Esophagus mucosa (tissue), 1 donor: ENCODE measurements around the gene RBP5. TPM values are rescaled to one million over a fixed set of nuclear protein-coding genes. Genes with fewer than 3 reads are reported as not detected.

Experiments
- ATAC-seq: fragments of 200-7000 bp; cut with Tn5 transposase; one replicate; pipeline ENCODE4 v1.9.1; 2020
- total RNA-seq: library from RNA; stranded (reverse); gene quantifications from one replicate; pipeline ENCODE4 v1.2.4, GENCODE V29; 2023
- donor health status: DM: yes; HTN: yes; CAD: no.

RBP5 gene, protein sequence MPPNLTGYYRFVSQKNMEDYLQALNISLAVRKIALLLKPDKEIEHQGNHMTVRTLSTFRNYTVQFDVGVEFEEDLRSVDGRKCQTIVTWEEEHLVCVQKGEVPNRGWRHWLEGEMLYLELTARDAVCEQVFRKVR
- total RNA-seq: 0.76 TPM

DNA sequence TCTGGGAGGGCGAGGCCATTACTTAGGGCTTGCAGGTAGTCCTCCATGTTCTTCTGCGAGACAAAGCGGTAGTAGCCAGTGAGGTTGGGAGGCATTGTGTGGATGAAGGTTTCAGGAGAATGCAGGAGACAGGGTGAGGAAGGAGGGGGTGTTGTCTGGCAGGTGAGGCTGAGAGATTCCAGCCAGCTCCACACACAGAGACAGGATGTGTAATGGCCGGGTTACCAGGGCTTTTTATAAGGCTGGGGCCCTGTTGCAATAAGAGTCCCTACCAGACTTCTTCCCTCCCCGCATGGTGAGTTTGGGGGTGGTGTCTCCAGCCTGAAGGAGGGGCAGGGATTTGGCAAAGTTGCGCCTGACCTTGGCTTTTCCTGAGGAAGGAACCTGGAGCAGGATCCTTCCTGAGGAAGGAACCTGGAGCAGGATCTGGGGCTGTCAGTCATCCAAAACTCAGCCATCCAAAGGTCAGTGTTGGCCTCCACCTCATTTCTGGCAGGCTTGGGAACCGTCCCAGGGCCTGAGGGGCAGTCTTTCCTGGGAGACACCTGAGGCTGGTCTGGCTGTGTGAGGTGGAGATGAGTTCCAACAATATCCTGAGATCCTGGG is at the start of gene RBP5:
RBP5 (minus strand) TSS at position 209 of the 606 bp plus-strand sequence; CDS start at position 95, 114 bp downstream.
- ATAC-seq: no peak

DNA sequence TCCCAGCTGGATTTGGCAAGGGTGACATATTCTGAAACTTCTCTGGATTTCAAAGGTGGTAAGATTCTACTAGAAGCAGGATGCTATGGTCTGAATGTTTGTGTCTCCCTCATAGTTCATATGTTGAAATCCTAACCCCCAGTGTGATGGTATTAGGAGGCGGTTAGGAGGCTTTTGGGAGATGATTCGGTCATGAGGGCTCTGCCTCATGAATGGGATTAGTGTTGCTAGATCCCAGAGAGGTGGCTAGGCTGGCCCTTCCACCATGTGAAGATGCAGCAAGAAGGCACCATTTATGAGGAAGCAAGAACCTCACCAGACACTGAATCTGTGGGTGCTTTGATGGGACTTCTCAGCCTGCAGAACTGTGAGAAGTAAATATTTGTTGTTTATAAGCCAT is 49.8 kb upstream of the RBP5 start:
- no peak for ATAC-seq

DNA sequence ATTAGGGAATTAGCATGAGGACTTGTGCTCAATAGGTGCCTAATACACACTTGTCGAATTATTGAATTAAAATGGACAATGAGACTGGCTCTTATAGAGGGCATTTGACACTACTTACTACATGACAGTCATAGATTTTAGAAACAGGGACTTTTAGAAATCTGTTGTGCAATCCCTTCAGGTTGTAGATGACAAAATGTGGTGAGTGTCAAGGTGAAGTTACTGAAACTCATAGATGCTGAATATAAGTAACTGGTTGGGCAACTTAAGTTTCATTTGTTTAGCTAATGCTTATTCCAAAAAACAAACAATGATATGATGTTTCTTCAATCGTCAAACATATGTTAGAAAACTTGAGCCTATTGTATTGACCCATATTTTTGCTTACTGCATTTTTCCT is 47.9 kb upstream of the RBP5 start:
- peak; percentile 63 for ATAC-seq

DNA sequence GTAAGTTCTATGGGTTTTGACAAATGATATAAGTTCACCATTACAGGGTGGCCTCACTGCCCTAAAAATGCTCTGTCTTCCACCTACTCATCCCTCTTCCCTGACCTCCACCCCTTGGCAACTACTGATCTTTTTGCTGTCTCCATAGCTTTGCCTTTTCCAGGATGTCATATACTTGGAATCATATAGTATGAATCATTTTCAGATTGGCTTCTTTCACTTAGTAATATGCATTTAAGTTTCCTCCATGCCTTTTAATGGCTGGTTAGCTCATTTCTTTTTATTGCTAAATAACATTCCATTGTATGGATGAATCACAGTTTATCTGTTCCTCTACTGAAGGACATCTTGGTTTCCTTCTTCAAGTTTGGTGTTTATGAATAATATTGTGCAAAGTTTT is 46.8 kb upstream of the RBP5 start:
- peak; percentile 32 for ATAC-seq

DNA sequence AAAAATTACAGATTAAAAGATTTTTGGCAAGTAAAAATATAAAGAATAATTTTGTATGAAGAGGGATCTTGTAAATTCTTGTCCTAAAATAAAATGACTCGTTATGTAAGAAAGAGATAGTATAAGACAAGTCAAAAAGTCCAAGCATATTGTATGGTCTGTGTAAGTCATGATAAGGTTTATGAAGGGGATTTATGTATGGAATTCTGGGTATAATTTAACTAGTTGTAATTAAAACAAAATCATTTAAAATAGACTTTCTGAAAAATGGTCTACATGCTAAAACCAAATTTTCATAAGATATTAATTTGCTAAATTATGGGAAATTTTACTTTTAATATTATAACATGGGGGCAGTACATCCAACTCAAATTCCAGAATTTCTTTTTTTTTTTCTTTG is 43.2 kb upstream of the RBP5 start:
- no peak for ATAC-seq

DNA sequence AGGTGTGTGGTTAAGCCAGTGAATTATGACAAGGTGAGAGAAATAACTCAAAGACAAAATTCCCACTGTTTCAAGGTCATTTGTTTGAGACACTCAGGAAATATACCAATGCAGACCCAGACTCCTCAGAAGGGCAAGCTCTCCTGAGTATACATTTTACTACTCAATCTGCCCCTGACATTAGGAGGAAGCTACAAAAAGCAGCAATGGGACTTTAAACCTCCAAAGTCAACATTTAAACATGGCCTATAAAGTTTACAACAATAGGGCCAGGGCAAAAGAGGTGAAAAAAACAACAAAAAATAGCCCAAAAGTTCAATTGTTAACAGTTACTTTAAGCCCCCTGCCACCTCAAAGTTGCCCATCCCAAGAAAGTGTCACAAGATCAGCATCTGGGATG is 41.3 kb upstream of the RBP5 start:
- no peak for ATAC-seq

DNA sequence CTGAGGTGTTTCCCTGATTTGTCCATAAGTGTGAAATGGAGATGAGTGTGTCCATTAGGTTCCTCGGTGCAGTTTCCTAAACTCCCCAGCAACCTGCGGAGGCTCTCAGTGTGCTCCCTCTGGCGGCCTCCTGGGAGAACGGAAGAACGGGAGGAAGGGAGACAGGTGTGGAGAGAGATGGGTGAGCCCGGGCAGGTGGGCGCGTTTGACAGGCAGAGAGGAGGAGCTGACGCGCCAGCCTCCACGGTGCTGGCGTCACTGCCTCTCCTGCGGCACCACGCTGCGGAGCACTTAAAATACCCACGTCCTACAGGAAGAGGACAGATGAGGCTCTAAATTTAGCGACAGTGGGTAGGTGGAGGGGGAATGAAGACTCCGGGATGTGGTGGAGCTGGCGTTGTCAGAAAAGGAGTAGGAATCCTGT is 34.0 kb upstream of the RBP5 start:
- peak; percentile 71 for ATAC-seq

DNA sequence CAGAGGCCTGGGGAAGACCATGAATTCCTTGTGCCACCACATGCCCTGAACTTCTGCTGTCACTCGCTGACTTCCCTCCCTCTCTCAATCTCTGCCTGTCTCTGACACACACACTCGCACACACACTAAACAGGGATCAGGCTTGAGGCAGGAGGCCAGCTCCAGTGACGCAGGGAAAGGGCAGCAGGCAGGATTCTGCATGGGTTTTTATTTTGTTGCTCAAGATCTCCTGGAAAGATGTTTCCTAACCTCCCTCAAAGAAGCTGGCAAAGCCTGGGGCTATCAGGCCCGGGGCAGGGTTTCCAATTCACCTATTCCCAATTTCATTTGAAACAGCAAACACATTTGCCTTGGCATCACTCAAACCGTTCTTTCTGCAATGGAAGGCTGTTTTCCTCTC is 33.1 kb upstream of the RBP5 start:
- no peak for ATAC-seq

DNA sequence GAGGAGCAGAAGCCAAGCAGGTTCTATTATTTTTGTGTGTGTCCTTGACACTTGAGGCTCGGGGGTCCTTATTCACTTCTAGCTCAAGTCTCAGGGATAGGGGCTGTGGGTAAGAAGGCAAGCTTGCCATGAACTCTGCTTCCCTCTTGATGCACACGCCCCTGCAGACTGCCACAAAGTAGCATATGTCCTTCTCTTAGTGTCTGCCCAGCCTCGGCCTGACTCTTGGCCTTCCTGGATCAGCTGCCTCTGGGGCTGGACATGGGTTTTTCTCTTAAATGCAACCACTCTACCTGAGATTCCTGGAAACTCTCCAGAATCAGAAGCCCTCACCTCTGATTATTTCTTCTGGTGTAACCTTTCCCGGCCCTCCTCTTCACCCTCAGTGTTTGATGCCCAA is 32.6 kb upstream of the RBP5 start:
- no peak for ATAC-seq

DNA sequence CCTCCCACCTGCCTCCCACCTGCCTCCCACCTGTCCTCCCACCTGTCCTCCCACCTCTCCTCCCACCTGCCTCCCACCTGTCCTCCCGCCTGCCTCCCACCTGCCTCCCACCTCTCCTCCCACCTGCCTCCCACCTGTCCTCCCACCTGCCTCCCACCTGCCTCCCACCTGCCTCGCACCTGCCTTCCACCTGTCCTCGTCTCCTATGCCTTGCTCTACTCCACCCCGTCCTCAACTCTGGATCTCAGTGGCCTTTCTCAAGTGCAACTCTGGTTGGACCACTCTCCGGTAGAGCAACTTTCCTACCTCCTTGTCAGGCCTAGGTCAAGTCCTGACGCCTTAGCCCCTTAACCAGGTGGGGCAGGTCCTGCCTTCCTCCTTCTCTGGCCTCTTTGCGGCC is 31.5 kb upstream of the RBP5 start:
- ATAC-seq: no peak

DNA sequence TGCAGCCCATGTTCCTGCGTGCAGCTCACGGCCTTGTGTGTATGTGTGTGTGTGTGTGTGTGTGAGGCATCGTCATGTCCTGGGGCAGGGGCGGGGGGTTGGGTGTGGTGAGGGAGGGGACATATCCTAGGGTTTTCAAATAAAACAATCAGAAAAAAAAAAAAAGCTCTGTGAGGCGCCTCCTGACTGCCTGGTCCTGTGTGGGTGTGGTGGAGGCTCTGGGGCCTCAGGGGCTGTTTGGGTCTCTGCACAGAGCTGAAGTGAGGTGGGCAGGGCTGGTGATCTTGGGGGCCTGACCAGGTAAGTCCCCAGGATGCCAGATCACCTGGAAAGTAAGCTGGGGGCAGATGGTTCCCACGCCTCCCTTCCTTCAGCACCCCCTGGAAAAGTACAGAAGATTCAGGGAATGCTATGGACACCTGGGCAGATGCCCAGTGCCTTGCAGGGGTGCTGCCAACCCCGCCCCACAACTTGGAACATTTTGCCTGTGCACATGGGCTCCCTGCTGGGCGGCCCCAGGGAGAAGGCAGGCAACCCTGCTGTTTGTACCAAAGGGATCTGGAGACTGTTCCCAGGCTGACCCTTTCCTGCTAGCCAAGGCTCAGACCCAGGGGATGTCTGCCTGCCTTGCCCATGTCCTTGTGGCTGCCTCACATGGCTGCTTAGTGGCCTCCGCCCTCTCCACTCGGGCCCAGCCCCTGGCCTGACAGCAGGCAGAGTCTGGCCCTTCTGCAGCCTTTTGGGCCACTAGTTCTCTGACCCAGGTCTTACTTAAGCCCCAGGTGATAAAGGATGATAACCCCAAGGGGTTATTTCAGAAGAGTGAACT is 30.3 kb upstream of the RBP5 start:
- no peak for ATAC-seq

DNA sequence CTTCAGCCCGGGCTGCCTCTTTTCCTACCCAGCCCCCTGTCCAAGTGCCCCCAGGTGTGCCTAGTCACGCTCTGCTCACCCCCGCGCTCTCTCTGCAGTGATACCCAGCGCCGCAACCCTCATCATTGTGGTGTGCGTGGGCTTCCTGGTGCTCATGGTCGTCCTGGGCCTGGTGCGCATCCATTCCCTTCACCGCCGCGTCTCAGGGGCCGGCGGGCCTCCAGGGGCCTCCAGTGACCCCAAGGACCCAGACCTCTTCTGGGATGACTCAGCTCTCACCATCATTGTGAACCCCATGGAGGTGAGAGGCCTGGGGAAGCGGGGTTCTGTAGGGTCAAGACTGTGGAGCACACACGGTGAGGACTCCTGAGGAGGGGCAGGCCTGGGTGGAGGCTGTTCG is 28.7 kb upstream of the RBP5 start:
- ATAC-seq: no peak

DNA sequence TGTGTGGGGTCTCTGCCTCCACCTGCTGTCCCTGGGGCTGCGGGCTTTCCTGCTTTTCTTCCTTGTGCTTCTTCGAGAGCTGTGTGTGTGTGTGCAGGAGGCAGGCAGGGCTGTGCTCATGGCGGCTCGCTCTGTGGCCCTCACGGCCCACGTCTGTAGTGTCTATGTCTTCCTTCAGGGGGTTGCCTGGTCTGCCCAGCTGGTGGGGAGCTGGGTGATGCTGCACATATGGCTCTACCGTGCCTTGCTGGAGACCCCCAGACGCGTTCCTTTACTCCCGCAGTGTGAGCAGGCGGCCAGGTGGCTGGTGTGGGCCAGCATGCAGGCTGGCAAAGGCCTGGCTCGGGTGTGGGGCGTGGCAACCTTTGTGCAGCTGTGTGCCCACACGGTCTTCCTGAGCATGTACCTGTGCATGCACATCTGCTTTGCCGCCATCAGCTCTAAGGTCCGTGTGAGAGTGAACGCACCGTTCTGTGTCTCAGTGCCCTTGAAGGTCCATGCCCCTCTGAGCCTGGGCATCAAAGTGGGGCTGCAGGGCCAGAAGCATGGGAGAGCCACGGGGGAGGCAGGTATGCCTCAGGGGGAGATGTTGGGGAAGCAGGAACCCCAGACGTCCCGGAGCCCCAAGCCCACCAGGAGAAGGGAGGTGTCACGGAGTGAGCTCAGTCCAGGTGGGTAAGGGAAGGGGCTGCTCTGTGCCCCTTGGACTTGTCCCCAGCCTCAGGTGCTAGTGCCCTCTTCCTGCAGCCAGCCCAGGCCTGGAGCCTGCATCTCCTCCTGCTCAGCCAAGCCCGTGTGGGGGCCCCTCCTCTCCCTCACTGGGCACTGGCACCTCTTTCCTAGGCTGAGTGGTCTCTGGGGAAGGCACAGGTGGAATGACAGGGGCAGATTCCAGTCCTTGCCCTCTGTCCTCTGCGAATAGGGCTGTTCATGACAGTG is 27.8 kb upstream of the RBP5 start:
- ATAC-seq: no peak

DNA sequence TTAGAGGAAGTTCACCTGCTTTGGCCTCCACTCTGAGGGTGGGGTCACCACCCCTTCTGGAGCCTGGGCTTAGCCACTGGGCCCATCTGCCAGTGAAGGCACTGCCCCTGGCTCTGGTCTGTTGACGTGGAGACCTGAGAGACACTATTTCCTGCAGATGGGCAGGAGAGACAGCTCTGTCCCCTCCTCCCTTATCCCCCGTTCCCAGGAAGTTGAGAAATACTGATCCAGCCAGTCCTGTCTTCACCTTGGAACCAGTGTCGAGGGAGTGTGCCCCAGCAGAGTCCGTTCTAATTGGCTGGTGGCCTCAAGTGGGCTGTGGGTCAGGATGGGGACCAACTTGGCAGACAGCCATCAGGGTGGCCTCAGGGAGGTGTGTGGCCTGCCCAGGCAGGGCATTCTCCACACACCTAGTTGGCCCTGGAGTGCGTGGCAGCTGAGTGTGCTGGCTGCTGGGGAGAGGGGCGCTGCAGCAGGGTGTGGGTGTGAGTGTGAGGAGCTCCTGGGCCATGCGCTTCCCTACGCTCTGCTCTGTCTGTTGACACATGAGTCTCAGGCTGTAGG is 26.9 kb upstream of the RBP5 start:
- ATAC-seq: peak; percentile 79

DNA sequence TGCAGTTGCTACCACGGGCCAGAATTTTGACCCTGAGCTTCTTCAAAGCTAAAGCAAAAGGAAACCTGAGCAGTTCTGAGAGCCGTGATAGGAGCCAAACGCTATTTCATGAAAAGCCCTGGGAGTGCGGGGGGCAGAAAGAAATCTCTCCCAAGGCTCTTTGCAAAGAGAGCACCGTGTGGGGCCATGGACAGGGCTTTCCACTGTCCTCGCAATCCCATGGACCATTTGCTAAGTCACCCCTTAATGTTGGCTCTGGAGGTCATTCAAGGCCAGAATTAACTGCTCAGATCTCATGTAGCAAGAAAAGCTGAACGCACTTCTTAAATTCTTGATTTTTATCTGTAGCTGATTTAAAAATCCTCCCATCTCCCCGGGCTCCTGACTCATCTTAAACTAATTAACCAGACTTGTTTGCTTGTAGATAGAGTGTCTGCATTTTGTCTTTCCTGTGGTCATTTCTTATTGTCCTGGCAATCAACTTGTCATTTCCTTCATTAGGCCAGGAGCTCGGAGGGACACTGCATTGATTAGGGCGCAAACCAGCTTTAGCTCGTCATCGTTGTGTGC is 26.3 kb upstream of the RBP5 start:
- no peak for ATAC-seq

DNA sequence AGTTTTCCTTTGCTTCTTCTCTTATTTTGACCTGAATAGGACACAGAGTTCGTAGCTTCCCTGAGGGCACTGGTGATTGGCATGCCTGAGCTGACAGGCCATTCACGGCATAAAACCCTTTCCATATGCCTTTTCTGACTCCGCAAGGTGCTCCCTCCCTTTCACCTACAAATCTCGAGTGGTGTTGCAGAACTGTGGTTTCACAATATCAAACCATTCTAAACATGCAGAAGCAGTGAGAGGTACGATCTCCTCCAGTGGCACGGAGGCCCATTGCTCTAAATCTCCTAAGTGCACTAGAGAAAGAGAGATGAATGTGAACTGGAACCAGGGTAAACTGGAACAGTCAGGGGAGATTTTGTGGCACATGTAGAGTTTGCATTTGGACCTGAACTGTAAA is 25.4 kb upstream of the RBP5 start:
- ATAC-seq: no peak

DNA sequence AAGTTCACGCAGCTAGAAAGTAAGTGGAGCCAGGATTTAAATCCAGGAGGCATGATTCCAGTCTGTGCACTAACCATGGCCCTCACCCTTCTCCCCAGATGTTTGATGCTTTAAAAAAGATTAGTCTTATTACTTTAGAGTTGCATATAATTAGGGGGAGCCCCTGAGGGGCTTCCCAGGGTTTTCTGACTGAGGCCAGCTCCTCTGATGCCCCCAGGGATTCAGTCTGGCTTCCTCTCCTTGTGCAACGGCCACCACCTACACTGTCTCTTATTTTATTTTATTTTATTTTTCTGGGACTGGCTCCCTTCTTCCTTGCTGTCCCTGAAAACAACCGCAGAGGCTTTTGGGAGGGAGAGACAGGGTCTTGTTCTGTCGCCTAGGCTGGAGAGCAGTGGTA is 24.1 kb upstream of the RBP5 start:
- ATAC-seq: no peak

DNA sequence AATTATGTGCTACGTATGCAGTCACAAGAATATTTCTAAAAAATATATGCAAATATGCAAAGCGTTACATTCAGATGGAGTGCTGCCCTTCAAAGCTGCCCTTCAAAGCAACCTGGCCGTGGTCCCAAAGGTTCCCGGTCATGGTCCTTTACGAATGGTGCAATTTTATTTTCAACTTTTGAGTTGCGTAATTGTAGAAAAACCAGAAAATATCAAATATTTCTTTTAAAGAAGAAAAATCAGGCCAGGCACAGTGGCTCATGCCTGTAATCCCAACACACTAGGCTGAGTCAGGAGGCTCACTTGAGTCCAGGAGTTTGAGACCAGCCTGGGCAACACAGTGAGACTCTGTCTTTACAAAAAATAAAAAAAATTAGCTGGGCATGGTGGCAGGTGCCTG is 22.8 kb upstream of the RBP5 start:
- ATAC-seq: no peak

DNA sequence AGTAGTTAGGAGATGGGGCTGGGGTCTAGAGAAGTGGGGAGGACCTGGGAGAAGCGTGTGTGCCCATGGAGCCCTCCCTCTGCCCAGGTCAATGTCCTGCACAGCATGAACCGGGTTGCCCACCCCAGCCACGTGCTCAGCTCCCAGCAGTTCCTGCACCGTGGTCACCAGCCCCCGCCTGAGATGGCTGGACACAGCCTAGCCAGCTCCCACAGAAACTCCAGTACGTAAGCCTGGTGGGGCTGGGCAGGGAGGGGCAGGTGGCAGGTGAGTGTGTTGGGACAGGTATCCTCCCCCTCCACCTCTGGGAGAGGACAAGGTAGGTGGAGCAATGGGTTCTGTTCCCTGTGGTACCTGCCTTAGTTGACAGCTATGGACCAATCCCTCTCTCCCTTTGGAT is 22.2 kb upstream of the RBP5 start:
- no peak for ATAC-seq

DNA sequence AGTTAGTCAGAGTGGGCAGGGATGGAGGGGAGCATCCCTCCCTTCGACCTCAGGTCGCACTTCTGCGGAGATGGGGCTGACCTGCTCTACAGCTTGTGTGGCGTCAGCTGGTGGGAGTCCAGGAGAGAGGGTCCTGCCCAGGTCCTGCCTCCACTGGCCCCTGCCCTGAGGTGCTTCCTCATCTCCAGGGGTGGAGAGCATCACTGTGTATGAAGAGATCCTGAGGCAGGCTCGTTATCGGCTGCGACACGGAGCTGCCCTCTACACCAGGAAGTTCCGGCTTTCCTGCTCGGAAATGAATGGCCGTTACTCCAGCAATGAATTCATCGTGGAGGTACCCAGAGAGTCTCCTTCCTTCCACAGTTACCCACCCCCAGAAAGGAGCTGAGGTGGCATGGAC is 21.7 kb upstream of the RBP5 start:
- ATAC-seq: no peak

DNA sequence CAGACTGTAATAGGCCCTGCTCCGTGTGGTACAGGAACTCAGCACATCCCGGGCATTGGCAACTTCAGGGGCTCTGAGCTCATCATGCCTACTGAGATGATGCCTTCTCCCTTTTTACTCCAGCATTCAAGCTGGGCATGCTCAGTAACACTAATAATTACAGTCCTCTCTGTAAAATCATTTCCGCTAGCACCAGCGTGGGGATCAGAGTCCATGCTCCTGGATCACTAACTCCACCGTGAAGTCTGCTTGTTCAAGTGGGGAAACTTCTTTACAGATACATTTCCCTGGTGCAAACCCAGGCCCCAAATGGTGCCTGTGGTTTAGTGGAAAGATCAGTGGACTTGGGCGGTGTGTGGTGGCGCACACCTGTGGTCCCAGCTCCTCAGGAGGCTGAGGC is 18.2 kb upstream of the RBP5 start:
- no peak for ATAC-seq

DNA sequence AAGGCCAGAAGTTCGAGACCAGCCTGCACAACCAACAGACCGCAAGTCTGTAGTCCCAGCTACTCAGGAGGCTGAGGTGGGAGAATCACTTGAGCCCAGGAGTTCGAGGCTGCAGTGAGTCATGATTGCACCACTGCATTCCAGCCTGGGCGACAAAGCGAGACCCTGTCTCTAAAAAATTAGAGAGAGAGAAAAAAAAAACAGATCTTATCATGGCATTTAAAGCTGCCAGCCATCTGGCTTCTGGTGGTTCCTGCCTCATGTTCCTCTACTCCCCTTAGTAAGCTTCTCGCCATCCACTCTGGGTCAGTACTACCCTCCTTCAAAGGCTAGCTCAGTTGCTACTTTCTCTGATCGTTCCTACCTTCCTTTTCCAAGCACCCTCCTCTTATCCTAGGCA is 17.5 kb upstream of the RBP5 start:
- no peak for ATAC-seq
